B cell (primary cell): ENCODE results near the gene MCF2L.

Experiments
- CTCF ChIP-seq: fragments of 200-600 bp; IDR thresholded peaks from one replicate; pipeline ENCODE4 v1.8.0; 2022; ENCODE audit warnings: antibody characterized with exemption, mild to moderate bottlenecking
- EZH2 ChIP-seq: IDR thresholded peaks from 2 replicates; pipeline ENCODE4 v1.6.1; 2012; ENCODE audit warnings: borderline replicate concordance, low read depth, mild to moderate bottlenecking, moderate library complexity, low read length; ENCODE audit not compliant: insufficient read depth, poor library complexity, severe bottlenecking

DNA sequence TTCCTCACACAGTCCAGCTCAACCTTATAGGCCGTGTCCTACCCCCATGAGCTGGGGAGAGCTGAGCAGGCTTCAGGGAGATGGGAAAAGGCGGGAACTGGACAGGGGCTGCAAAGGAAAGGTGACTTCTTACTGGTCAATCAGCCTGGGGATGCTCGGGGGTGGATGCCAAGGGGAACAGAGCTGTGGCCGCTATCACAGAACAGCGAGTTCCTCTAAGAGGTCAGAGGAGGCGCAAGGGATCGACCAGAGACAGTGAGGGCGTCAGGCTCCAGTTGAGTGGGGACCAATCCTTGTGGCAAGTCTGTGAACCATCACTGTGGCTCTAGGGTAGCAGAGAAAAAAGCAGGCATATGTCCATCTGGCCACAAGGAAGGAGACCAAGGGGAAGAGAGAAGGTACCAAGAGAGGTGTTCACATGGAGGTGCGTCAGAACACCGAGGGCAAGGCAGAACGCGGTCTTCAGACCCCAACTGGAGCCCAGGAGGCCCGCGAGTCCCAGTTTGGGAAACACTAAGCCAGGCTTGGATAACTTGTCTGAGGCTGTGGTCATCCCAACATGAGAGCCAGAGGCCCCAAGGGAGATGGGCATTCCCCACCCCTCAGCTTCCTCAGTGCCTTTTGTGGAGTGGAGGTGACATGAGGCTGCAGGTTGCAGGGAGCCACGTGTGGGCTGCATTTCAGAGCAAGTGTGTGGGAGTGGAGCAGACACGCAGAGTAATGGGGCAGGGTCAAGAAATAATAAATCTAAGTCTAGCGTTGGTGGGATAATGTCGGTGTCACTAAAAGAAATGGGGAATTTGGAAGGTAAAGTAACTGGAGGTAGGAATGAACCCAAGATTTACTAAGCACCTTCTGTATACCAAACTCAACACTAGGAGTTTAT, 157.5 kb downstream of the MCF2L start:
- TF ChIP-seq CTCF (no peak), EZH2 (no peak)
